CMK (cell line): ENCODE results near the gene ARHGAP21.
"Not testable (repeated sequence)": the region's sequence is repeated elsewhere in the genome, so short reads cannot be mapped to it uniquely, and the experiment has no call there.

Source experiments
- DNase-seq: peaks from one replicate; pipeline ENCODE4 v3.0.0-alpha.2; 2010; ENCODE audit warnings: low read depth

ARHGAP21 gene

DNA sequence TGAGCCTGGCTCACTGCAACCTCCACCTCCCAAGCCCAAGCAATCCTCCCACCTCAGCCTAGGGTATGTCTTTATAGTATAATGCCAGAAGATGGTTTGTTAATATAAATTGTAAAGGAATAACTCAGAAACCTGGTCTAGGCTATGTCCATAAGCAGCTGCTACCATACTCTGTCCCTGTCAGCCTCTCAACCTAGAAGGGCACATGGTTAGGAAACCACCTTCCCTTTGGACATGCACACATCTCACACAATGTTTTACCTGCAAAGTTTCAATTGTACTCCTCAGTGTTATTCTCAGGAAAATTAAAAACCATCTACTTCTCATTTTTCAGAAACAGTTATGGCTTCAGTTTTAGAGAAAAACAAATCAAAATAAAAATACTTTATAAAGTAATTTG lies 40.1 kb downstream of the ARHGAP21 start:
- DNase-seq = no peak

DNA sequence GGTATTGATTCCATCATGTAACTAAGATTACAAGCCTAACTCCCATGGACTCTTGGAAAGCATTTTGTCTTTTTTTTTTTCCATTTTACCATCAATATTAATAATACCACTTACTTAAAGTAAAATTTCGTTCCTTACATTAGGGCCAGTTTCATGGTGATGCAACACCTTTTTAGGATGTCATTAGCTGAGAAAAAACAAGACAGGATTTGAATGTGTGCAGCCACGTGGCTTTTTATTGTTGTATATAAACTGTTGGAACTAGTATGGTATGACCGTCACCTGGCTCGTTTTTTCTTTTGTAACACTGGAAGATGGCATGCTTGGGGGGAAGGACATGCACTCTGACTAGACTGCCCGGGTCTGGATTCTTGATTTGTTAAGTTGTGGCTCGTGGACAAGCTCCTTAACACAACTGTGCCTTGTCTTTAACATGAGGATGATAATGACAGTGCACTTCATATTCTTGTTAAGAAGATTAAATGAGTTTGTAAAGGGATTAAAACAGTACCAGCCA lies 42.1 kb downstream of the ARHGAP21 start:
- DNase-seq = no peak

DNA sequence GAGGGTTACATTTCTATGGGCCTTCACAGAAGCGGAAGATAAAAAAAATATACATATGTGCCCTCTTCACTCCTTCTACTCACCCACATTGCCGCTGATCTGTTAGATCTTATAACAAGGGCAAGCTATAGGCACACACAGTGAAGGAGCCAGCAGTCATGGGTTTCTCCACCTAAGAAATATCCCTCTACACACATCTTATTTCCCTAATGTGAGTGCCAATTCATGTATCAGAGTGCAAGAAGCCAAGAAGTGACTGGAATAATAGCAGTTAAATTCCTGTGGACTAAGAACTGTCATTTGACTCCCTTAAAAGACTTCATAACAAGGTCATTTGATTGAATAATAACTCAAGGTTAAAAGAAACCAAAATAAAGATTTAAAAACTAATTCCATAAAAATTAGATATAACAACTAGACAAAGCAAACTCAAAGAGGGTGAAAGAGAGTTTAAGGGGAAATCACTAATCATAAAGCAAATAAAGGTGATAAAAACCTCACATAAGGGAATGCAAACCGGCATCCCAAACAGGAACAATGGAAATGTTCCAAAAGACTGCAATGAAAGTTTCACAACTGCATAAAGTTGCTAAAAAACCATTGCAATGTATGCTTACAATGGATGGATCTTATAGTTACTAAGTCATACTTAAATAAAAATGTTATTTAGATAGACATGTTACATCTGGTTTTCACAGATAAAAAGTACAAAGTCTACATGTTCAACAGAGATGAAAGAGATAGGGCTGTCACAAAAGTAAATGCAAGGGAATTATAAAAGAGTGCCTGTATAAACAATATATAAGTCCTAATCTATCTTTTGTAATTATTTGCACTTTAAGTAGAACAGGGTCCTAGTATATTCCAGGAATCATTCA lies 42.8 kb downstream of the ARHGAP21 start:
- no peak for DNase-seq

DNA sequence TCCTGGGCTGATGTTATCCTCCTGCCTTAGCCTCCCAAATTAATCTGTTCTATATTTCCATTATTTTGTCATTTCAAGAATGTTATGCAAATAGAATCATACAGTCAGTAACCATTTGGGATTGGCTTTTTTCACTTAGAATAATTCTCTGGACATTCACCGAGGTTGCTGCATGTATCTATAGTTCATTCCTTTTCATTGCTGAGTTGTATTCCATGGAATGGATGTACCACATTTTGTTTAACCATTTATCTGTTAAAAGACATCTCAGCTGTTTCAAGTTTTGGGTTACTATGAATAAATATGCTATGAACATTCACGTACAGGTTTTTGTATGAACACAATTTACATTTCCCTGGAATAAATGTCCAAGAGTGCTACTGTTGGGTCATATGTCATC lies 44.9 kb downstream of the ARHGAP21 start:
- DNase-seq = no peak

DNA sequence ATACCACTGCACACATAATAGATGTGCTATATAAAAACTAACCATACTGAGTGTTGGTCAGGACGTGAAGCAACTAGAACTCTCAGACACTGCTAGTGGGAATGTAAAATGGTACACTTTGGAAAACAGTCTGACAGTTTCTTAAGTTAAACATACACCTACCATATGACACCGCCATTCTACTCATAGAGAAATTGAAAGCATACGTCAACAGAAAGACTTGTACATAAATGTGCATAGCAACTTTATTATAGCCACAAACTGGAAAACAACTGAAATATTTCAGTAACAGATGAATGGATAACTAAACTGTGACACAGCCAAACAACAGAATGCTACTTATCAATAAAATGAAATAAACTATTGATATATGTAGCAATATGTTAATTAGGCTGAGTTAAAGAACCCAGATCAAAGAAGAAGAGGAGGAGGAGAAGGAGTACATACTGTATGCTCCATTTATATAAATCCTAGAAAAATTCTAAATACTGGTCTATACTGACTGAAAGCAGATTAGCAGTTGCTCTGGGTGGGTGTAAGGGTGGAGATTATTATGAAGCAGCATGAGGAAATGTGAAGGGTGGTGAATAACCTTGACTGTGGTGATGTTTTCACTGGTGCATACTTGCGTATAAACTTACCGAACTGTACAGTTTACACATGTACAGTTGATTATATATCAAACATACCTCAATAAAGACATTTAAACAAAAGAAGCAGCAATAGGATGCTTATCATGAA lies 48.6 kb downstream of the ARHGAP21 start:
- no peak for DNase-seq

DNA sequence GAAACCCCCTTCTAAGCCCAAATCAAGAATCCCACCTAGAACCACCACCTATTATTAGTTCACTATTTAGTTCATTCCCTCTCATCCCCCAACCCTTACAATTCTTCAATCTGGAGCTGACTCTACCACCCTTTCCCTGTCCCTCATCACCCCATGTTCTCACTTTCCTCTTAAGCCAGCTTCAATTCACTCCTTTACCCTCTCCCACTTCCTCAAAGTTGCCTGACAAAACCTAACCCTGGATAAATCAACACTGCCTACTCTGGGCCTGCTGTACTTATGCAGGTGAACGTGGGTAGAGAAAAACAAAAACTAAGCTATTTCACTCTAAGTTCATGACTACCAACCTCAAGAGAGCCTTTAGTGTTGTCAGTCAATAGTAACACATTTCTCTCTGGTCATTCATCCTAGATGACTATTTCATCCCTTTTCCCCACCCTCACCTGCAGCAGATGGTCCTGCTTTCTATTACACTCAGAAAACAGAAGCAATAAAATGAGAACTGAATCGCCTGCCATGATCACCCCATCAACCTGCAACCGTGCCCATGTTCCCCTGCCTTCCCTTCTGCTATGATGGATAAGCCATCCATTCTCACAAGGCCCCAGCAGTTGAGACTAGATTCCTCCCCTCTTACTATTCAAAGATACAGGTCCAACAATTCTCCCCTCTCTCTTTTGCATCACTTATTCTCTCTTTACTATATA lies 52.6 kb downstream of the ARHGAP21 start:
- no peak for DNase-seq

DNA sequence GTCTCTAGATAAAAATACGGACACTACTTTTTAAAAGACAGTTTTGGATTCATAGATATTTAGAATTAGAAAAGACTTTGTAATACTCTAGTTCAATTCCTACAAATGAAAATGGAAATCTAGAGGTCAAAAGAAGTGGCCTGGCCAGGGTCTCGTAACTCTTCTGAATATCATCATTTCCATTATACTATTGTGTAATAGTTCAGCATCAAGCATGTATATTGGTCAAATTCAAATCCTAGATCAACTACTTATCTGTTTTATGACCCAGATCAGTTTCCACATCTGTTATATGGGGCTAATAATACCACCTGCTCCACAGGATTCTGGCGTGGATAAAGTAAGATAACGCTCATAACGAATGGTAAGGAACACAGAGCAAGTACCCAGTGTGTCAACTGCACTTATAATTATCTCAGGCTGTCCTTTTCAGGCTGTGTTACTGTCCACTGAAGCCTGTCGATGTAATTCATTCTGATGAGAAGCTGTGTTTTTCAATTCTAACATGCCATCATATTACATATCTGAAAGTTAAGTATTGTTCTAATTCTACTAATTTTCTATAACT lies 54.3 kb downstream of the ARHGAP21 start:
- no peak for DNase-seq

DNA sequence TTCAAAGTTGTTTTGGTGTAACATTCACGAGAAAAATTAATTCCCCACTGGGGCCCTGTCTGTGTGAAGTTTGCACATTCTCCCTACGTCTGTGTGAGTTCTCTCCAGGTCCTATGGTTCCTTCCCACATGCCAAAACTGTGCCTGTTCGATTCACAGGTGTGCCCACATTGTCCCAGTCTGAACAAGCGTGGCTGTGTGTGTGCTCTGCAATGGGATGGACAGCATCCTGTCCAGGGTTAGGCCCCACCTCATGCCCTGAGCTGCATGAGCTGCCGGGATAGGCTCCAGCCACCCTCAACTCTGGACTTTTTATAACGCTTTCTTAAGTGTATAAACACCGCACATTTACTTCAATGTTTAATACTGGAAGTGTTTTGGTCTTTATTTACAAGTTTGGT lies 55.4 kb downstream of the ARHGAP21 start:
- no peak for DNase-seq

DNA sequence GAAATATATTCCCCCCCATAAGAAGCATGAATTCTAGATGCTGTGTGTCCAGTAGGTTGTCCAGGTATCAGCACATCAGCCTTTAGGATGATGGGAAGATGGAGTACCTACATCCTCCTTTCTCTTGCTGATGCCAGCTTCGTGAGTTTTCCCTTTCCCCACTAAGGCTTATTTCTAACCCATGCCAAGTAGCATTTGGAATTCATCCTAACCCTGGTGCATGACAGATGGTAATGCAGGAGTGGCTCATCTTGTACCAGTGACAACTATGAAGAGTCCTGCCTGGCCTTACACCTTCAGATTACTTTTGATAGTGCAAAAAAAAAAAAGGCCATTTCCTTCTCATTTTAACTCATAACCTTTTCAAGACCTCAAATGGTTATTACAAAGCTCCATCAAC lies 58.7 kb downstream of the ARHGAP21 start:
- no peak for DNase-seq

DNA sequence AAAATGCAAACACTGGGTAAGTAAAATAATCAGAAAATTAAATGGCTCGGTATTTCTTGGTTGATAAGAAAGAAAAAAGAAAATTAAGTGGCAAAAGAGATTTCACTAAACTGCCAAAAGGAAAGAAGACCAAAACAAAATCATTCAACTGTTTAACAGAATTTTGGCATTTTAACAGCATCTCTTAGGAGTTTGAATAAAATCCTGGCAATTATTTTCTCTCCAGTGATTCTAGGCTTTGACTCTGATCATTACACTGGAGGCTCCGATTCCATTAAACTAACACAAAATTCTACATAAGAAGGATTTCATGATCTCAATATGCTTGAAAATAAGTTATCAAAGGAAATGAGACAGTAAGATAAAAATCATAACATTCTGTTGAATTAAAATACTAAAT lies 62.3 kb downstream of the ARHGAP21 start:
- no peak for DNase-seq

DNA sequence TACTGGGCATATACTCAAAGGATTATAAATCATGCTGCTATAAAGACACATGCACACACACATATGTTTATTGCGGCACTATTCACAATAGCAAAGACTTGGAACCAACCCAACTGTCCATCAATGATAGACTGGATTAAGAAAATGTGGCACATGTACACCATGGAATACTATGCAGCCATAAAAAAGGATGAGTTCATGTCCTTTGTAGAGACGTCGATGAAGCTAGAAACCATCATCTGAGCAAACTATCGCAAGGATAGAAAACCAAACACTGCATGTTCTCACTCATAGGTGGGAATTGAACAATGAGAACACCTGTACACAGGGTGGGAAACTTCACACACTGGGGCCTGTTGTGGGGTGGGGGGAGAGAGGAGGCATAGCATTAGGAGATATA lies 65.4 kb downstream of the ARHGAP21 start:
- not testable (repeated sequence) for DNase-seq

DNA sequence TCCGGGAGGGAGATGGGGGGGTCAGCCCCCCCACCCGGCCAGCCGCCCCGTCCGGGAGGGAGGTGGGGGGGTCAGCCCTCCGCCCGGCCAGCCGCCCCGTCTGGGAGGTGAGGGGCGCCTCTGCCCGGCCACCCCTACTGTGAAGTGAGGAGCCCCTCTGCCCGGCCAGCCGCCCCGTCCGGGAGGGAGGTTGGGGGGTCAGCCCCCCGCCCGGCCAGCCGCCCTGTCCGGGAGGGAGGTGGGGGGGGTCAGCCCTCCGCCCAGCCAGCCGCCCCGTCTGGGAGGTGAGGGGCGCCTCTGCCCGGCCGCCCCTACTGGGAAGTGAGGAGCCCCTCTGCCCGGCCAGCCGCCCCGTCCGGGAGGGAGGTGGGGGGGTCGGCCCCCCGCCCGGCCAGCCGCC lies 67.4 kb downstream of the ARHGAP21 start:
- not testable (repeated sequence) for DNase-seq

DNA sequence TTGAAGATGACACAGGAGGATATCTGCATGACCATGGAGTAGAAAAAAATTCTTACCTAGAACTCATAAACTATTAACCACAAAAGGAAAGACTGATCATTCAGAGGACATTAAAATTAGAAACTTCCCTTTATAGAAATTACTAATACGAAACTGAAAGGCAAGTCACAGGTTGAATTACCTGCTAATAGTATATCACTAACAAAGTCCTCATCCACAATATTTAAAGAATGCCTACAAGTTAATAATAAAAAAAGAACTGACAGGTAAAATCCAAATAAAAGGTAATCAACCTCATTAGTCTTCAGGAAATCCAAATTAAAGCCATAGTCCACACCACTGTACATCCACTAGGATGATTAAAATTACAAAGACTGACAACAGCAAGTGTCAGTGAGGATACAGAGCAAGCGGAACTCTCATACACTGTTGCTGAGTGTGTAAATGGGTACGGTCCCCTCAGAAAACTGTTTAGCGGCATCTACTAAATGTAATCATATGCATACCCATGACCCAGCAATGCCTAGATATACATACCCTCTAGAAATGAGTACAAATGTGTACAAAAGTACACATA lies 71.2 kb downstream of the ARHGAP21 start:
- no peak for DNase-seq

DNA sequence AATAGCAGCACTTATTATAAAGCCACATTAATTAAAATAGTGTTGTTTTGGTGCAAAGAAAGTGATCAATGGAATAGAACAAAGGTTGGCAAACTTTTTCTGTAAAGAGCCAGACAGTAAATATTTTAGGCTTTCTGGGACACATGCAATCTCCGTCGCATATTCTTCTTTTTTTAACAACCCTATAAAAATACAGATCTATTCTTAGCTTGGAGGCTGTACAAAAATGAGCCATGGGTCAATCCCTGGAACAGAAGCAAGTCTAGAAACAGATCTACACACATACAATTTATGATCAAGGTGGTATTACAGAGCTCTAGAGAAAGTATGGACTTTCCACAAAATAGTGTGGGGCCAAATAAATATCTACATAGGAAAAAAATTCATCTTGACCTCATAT lies 71.8 kb downstream of the ARHGAP21 start:
- DNase-seq = no peak

DNA sequence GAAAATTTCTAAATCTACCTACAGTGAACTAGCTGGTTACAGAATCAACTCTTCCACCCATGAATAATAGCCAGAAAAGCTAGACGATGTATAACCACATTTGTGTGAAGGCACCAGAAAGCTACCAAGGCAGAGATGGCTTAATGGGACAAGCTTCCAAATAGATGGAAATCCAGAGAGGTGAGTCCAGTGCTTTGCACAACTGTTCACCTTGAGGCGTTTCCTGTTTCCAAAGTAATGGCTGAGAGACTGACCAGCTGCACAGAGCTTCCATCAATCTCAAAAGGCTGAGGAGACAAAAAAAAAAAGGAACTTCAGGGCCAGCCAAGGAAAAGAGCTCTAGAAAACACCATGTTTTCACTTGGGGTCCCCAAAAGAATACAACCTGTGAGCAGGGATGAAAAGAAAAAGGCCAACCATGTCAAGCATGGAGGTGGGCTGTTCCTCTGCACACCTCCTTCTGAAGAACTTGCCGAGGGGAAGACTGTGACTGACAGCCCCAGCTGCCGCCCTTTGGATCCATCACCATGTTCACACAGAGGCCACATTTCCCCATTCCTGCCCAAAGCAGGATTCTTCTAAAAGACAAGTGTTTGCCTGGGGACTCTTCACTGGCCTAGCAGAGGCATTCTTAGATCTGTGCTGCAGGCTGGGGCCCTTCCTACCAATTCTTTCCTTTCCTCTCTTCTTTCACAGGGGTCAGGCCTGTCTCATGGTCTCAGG lies 72.9 kb downstream of the ARHGAP21 start:
- no peak for DNase-seq

DNA sequence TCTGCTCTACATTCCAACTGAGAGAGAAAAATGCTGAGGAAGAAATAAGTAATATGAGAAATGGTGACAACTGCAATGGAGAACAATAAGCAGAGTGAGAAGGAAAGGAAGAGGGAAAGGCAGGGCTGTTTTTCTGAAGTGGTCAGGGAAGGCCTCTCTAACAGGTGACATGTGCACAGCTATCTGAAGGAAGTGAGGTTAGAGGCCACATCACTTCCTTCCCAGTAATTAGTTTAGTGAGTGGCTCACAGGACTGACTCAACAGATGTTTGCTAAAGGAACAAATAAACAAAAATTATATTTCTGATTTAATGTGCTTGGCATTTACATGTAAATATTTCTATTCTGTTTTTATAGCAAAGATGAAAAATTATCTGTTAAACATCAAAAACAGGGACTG lies 77.9 kb downstream of the ARHGAP21 start:
- DNase-seq = no peak

DNA sequence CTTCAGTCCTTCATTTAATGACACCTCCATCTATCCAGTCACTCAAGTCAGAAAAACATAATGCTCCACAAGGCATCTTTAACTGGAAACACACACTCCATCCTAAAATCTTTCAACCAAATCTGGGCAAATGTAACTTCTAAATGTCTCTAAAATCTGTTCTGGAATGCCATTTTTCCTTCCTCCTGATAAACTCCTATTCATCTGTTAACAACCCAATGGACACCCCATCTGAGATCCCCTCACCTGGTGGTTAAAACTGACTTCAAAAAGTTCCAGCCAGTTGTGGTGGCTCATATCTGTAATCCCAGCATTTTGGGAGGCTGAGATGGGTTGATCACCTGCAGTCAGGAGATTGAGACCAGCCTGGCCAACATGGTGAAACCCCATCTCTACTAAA lies 78.7 kb downstream of the ARHGAP21 start:
- no peak for DNase-seq

DNA sequence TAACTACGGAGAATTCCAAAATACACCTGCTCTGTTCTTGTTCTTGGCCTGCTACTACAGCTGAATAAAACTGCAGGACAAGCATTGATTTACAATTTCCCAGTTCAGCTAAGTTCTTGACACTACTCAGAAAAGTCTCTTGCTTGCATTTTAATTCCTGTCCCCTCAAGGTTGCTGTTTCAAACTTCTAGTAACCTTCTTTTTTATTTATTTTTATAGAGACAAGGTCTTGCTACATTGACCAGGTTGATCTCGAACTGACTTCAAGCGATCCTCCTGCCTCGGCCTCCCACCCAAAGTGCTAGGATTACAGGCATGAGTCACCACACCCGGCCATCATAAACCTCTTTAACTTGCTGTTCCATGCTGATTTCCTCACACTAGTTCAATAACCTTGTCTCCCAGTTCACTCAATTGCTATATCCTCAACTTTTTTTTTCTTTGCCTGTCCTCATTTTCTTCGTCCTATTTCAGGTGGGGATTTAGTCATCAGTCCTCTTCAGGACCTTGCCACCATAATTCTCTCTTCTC lies 79.9 kb downstream of the ARHGAP21 start:
- DNase-seq = no peak

DNA sequence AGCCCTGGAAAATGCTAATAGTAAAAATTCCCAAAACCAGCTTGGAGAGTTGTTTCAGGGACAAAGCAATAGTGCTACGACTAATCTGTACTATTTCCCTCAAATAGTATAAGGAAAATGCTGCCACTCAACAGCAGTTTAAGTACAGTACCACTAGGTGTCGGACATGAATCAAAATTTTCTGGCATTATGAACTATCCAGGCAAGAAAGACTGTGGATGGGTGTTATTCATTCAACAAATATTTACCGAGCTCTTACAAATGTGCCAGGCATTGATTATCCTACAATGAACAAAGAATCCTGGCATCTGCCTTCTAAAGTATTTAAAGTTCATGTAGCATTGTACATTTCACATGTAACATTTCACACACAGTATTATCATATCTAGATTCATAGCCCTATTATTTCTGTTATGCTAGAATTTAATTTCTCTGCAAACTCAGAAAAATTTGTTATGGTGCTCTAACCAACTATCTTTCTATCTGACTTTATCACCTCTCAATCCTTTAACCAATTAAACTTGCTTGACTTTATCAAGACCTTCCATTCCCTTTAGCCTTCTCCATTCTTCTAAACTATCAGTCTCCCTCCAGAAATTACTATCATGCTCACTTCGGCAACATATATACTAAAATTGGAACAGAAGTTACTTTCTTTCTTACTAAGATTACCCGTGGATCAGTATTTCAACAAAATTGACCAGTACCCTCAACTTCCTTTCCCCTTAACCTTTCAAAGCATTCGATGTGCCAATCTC lies 80.6 kb downstream of the ARHGAP21 start:
- DNase-seq = no peak

DNA sequence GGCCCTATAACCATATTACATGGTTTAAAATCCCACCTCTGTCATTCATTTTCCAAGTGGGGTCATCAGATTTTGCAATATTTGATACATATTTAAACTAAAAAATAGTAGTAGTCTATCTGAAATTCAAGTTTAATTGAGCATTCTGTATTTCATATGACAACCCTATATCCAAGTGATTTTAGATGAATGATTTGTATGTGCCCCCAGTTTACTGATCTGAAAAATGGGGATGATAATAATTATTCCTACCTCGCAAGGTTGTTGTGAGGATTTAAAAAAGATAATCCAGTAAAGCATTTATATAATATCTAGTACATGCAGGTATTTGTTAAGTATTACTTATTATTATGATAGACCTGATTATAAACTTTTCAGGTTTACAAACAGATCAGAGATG lies 84.6 kb downstream of the ARHGAP21 start:
- no peak for DNase-seq
